Inferior parietal cortex (tissue), 1 donor: ENCODE data around the gene CST1.
"Not testable (repeated sequence)": the region's sequence is repeated elsewhere in the genome, so short reads cannot be mapped to it uniquely, and the experiment has no call there.

Experiments used
- DNase-seq: peaks from one replicate; pipeline ENCODE4 v3.0.0-alpha.2; 2016; ENCODE audit errors: extremely low spot score

The CST1 gene

GRCh38 chr20:23755131-23755611 lies 4.4 kb upstream of the CST1 start:
- not testable (repeated sequence) for DNase-seq

DNA sequence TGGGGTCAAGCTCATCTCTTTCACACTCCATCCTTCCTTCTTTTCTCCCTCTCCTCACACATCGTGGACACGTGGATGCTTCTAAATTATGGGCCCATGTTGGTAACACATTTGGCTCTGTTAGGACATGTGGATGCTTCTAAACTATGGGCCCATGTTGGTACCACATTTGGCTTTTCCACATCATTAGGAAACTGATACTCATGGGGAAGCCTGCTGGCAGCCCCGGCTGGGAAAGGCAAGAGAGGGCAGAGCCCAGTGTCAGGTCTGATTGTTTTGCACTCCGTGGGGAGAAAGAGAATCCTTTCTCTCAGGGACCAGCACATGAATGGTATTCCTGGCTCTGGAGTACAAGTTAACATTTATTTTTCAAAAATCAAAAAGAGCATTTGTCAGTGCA lies 4.0 kb upstream of the CST1 start:
- DNase-seq: no peak

DNA sequence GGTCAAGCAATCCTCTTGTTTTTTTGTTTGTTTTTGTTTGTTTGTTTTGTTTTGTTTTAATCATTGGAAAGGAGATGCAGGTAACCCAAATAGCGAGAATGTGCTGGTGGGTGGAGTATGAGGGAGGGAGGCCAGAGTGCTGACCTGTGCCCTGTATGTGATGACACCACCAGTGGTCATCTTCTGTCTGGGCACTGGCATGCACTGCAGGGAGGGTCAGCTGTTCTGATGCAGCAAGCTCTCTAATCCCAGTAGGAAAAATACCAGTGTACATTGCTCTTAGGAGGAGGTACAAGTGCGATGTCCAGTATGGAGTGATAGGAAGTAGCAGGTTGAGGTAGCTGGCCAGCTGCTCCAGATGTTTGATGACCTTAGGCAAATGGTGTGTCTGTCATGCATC lies 2.9 kb upstream of the CST1 start:
- no peak for DNase-seq

GRCh38 chr20:23753194-23753548 lies 2.4 kb upstream of the CST1 start:
- no peak for DNase-seq

GRCh38 chr20:23752481-23753193 lies 1.9 kb upstream of the CST1 start:
- no peak for DNase-seq

DNA sequence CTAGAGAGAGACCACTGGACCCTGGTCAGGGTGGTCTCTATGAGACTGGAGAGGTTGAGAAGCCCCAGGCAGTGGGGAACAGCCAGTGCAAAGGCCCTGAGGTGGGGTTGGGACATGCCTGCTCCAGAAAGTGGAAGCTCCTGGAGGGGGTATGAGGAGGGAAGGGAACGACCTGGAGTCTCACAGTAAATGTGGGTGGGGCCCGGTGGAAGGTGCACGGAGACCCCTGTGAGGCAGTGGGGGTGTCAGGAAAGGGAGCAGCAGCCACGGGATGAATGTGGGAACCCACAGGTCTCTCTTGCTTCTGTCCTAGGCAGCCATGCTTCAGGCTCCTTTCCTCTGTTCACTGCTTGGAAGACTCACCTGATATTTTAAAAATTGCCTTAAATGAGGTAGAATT lies 1.3 kb upstream of the CST1 start:
- no peak for DNase-seq

DNA sequence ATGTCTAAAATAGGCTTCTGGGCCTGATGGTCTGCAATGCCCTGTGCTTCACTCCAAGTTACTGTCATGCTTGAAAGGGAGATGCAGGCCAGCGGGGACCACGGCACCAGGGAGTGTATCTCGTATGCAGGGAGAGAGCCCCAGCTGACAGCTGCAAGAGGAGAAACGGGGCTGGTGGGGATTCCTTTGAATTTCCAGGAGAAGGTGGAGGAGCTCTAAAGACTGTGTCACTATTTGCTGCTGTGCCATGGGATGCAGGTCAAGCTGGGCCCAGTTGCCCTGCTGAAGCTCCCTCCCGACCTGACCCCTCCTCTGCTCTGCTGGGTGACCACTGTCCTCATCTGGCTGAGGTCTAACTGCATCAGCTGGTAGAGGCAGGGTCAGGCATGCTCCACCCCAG lies 989 bp downstream of the CST1 start:
- DNase-seq: no peak

DNA sequence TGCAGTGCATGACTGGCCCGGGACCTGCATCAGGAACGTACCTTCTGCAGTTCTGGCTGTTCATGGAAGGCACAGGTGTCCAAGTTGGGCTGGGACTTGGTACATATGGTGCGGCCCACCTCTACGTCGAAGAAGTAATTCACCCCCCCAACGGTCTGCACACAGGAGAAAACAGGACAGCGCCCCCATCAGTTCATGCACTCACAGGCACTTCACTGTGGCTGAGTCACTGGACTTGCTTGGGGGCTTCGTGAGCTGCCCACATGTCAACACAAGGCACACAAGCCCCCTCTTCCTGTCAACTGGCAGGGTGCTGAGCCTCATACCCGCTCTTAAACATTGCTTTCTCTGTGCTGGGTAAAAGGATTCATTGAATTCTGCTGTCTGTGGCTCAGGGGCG lies 1.8 kb downstream of the CST1 start:
- DNase-seq: not testable (repeated sequence)

DNA sequence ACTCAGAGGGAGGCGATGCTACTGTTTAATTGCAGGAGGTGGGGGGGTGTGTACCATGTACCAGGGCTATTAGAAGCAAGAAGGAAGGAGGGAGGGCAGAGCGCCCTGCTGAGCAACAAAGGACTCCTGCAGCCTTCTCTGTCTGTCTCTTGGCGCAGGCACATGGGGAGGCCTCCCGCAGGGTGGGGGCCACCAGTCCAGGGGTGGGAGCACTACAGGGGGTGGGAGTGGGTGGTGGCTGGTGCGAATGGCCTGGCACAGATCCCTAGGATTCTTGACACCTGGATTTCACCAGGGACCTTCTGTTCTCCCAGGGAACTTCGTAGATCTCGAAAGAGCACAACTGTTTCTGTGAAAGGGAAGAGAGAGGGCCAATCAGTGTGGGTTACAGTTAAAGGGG lies 3.2 kb downstream of the CST1 start:
- not testable (repeated sequence) for DNase-seq

DNA sequence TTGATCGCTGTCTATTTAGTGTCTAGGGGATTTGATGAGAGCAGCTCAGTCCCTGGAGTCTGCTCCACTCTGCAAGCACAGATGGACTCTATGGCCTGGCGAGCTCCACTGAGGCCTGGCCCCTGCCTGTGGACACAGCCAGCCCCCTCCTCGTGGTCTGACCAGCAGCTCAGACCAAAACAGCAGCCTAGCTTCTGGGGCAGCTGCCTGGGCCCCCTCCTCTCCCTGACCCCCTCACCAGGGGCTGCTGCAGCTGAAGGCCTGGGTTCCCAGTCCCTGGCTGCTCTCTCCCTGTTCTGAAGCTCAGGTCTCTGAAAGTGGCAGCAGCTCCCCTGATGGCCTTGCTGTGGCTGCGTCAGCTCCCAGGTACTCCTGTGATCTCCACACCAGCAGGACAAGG lies 3.6 kb downstream of the CST1 start:
- not testable (repeated sequence) for DNase-seq

DNA sequence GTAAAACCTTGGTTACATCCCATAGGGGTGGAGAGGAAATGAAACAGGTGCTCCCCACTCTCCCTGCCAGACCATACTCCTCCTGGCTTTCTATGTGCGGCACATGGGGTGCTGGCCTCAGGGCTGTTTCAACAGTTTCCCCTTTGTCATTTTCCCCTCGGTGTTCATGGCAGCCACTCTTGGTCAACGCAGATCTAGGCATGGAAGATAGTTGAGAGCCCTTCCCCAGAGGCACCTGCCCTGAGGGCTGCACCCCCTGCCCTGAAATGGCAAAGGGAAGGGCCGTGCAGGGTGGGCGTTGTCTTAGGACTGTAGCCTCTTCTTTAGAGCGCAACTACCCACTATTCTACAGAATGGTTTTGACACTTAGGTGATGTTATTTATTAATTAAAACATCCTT lies 4.4 kb downstream of the CST1 start:
- DNase-seq: no peak

DNA sequence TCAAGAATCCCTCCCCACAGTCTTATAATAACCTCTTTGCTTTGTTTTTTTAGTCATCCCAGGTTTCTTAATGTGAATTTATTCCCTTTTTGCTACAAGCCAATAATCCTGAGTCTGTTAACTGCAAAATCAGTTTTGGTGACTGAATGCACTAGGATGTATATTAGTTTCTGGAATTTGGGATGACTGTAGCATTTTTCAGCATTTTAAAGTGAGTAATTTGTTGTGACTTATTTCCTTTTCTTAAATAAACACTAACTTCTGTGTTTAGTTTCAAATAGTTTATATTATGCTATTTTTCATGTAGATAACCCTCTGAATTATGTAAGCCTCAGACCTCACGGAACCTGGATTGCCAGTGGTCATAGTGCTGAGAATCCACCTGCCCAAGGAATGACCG lies 5.5 kb downstream of the CST1 start:
- no peak for DNase-seq

GRCh38 chr20:23744817-23745216 lies 5.9 kb downstream of the CST1 start:
- no peak for DNase-seq

- not testable (repeated sequence) for DNase-seq
Observed at GRCh38 chr20:23735391-23735790, 15.3 kb downstream of the CST1 start.

GRCh38 chr20:23734949-23735348 lies 15.8 kb downstream of the CST1 start:
- not testable (repeated sequence) for DNase-seq

DNA sequence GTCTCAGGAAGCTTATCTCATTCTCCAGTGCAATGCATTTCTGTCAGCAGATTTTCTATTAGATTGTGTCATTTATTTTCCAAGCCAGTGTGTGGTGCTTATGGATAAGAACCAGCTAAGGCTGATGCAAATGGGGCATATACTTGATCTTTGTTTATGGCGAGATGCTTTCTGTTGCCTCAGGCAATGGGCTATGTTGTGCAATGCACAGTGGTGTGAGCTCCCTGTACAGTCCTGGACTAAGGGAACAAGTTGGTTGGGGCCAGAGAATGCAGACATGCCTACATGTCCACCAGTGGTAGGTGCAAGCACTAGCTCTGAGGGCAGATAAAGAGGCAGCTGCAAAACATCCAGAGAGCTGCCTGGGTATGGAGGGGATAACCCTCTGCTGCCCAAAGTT lies 16.3 kb downstream of the CST1 start:
- DNase-seq: not testable (repeated sequence)

DNA sequence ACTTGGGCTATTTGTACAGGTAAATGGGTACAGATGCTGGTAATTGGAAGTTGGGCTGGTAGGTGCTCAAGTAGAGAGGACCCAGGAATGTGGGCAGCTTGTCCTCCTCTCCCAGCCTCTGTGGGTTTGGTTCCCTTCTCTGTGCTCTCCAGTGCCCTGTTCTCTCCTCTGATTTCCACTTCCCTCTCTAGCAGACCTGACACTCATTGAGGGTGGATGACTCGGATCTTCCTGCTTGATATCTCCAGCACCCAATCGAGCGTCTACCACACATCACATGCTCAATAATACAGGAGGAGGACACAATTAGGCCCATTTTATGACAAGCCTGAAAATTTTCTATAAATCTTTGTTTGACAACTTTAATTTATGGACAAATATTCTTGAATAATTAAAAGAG lies 23.7 kb downstream of the CST1 start:
- no peak for DNase-seq

- no peak for DNase-seq
Observed at GRCh38 chr20:23725102-23725501, 25.6 kb downstream of the CST1 start.

- DNase-seq: not testable (repeated sequence)
Observed at GRCh38 chr20:23723659-23724307, 27.0 kb downstream of the CST1 start.

DNA sequence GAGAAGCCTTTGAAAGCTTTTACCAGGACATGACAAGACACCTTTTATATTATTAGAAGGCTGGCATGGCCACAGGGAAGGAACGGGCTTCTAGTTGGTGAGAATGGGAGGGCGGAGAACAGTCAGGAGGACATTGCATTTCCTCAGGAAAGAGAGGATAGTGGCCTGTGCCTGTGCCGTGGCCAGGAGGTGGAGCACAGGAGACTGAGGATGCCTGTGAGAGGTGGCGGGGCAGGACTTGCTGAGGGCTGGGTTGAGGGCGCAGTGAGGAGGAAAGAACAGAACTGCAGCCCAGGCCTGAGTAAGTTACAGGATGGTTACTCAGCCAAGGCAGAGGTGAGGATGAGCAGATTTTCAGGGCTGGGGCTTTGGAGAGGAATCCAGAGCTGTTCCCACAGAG lies 27.9 kb downstream of the CST1 start:
- not testable (repeated sequence) for DNase-seq

GRCh38 chr20:23721962-23722361 lies 28.8 kb downstream of the CST1 start:
- DNase-seq: no peak

GRCh38 chr20:23719351-23719750 lies 31.4 kb downstream of the CST1 start:
- DNase-seq: not testable (repeated sequence)

DNA sequence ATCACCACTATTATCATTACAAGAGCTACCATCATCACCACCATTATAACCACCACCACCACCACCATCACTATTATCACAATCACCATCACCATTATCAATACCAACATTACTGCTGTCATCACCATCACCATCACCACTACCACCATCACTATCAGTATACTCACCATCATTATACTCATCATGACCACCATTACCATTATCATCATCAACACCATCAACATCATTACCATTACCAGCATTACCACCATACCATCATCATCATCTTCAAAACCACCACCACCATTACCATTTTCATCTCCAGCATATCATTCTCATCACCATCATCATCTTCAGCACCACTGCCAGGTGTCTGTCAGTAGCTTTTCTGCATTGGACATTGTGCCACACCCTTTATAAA lies 39.0 kb downstream of the CST1 start:
- not testable (repeated sequence) for DNase-seq

DNA sequence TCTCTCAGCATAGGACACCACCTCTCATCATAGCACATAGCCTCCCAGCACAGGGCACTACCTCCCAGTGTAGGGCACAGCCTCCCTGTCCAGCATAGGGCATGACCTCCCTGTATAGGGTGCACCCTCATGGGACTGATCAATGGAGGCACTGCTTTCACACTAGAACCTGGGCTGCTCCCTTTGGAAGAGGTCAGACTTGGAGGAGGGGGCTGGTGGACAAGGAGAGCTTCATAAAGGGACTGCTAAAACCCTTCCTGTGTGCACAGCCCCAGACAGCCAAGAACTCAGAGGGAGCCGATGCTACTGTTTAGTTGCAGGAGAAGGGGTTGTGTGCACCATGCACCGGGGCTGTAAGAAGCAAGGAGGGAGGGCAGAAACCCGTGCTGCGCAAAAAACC lies 40.0 kb downstream of the CST1 start:
- DNase-seq: no peak
